Measurements from ENCODE around the gene DLL3. TPM values are rescaled to one million over a fixed set of nuclear protein-coding genes. Genes with fewer than 3 reads are reported as not detected.

Gene DLL3
- total and polyA plus RNA-seq, 9 of the 15 experiments (the other 6 are each of a cell fraction or from before 2014, with no cell fraction given): 0.80 to 6.3 (median 1.2) TPM

DNA sequence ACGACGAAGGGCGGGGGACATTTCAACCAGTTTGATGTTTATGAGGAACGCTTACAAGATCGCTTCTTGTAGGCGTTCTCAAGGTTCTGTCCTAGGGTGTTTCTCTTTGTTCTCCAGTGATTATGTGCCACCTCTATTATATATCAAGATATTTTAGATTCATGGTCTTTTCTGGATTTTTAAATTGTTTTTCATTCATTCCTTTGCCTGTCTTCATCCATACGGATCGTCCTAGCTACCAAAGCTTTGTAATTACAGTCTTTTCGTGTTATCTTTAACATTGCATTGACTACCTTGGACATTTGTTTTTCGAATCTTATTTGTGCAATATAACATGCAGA, 41.6 kb downstream of the DLL3 start (continued):
- TF ChIP-seq, protein P1, sequence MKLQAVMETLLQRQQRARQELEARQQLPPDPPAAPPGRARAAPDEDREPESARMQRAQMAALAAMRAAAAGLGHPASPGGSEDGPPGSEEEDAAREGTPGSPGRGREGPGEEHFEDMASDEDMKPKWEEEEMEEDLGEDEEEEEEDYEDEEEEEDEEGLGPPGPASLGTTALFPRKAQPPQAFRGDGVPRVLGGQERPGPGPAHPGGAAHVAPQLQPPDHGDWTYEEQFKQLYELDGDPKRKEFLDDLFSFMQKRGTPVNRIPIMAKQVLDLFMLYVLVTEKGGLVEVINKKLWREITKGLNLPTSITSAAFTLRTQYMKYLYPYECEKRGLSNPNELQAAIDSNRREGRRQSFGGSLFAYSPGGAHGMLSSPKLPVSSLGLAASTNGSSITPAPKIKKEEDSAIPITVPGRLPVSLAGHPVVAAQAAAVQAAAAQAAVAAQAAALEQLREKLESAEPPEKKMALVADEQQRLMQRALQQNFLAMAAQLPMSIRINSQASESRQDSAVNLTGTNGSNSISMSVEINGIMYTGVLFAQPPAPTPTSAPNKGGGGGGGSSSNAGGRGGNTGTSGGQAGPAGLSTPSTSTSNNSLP (IDR thresholded peaks at IDR 0.05; ENCODE audit: borderline replicate concordance, low read depth, low read length): no peak
- TF ChIP-seq ZBTB2 (IDR thresholded peaks at IDR 0.05): no peak
- TF ChIP-seq PRDM10 (IDR thresholded peaks at IDR 0.05; ENCODE audit: partially characterized antibody): no peak
- TF ChIP-seq EHMT2 (IDR thresholded peaks at IDR 0.05): no peak
- TF ChIP-seq KDM2B (CRISPR knock-in tag; IDR thresholded peaks at IDR 0.05): no peak
- TF ChIP-seq KDM1A (IDR thresholded peaks at IDR 0.05): 0 out of 4 replicates have a peak, but pooled peaks of 1 of the 2 experiments have one; percentile 11
- TF ChIP-seq, protein P2, sequence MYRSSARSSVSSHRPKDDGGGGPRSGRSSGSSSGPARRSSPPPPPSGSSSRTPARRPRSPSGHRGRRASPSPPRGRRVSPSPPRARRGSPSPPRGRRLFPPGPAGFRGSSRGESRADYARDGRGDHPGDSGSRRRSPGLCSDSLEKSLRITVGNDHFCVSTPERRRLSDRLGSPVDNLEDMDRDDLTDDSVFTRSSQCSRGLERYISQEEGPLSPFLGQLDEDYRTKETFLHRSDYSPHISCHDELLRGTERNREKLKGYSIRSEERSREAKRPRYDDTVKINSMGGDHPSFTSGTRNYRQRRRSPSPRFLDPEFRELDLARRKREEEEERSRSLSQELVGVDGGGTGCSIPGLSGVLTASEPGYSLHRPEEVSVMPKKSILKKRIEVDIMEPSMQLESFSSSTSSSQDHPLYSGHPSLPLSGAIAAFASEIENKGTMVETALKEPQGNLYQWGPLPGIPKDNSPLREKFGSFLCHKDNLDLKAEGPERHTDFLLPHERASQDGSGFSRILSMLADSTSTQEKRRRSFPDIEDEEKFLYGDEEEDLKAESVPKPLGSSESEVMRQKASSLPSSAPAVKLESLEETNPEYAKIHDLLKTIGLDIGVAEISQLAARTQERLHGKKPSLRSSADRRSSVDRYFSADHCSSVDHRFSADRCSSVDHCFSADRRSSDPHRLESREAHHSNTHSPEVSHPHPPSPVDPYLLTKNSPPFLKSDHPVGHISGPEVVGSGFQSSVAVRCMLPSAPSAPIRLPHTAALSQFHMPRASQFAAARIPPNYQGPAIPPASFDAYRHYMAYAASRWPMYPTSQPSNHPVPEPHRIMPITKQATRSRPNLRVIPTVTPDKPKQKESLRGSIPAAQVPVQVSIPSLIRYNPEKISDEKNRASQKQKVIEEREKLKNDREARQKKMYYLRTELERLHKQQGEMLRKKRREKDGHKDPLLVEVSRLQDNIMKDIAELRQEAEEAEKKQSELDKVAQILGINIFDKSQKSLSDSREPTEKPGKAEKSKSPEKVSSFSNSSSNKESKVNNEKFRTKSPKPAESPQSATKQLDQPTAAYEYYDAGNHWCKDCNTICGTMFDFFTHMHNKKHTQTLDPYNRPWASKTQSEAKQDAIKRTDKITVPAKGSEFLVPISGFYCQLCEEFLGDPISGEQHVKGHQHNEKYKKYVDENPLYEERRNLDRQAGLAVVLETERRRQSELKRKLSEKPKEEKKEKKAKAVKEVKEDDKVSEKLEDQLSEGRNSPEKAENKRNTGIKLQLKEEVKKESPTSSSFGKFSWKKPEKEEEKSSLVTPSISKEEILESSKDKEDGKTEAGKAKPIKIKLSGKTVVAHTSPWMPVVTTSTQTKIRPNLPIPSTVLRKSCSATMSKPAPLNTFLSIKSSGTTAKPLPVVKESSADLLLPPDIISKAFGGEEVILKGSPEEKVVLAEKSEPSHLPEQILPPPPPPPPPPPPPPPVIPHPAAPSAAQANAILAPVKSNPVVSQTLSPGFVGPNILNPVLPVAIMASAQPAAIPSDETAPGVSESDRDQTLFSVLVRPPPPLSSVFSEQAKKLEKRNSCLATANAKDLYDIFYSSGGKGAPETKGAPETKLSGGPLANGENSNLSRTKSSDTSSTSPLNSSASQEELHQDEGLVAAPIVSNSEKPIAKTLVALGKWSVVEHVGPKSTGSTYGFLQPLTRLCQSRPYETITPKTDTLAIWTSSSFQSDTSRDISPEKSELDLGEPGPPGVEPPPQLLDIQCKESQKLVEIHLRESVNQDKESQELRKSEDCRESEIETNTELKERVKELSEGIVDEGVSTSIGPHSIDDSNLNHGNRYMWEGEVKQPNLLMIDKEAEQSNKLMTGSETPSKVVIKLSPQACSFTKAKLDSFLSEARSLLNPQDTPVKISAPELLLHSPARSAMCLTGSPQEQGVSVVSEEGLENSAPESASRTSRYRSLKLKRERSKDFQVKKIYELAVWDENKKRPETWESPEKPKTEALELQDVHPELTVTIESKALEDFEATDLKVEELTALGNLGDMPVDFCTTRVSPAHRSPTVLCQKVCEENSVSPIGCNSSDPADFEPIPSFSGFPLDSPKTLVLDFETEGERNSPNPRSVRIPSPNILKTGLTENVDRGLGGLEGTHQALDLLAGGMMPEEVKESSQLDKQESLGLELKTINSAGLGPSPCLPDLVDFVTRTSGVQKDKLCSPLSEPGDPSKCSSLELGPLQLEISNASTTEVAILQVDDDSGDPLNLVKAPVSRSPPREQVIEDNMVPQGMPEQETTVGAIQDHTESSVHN (IDR thresholded peaks at IDR 0.05; ENCODE audit: borderline replicate concordance in 1 of 2, low read depth in 1 of 2): no peak
- no peak for TF ChIP-seq NR3C1 (CRISPR knock-in tag; IDR thresholded peaks at IDR 0.05)
- no peak for TF ChIP-seq CREB3 (tag; conservative IDR thresholded peaks at IDR 0.05; ENCODE audit: low read depth)
- no peak for TF ChIP-seq HMG20B (CRISPR knock-in tag; IDR thresholded peaks at IDR 0.05)
- no peak for TF ChIP-seq MBD2 (IDR thresholded peaks at IDR 0.05; ENCODE audit: borderline replicate concordance, low read depth)
- TF ChIP-seq GTF2E2 (tag; IDR thresholded peaks at IDR 0.05): 0 out of 2 replicates have a peak, but pooled peaks have one; percentile 15

All from K562 (cell line).